ENCODE measurements around the gene B4GALNT1.
"Not testable (repeated sequence)": the region's sequence is repeated elsewhere in the genome, so short reads cannot be mapped to it uniquely, and the experiment has no call there.

Gene B4GALNT1

GRCh38 chr12:57632958-57633840, at the start of gene B4GALNT1:
TSS of gene B4GALNT1 (minus strand) at chr12:57633201. CDS start at chr12:57632132, 1,069 bp downstream.
- peak; percentile 57 for DNase-seq

- no peak for DNase-seq
Observed at GRCh38 chr12:57679697-57680096, 46.7 kb upstream of the B4GALNT1 start.

- not testable (repeated sequence) for DNase-seq
Observed at GRCh38 chr12:57677947-57678346, 44.9 kb upstream of the B4GALNT1 start.

GRCh38 chr12:57674691-57675090, 41.7 kb upstream of the B4GALNT1 start:
- no peak for DNase-seq

- DNase-seq = no peak
Observed at GRCh38 chr12:57672801-57673200, 39.8 kb upstream of the B4GALNT1 start.

GRCh38 chr12:57671811-57672210, 38.8 kb upstream of the B4GALNT1 start:
- DNase-seq = not testable (repeated sequence)

GRCh38 chr12:57669691-57670090, 36.7 kb upstream of the B4GALNT1 start:
- not testable (repeated sequence) for DNase-seq

- DNase-seq = no peak
Observed at GRCh38 chr12:57666897-57667296, 33.9 kb upstream of the B4GALNT1 start.

- DNase-seq = not testable (repeated sequence)
Observed at GRCh38 chr12:57665066-57665820, 32.2 kb upstream of the B4GALNT1 start.

- no peak for DNase-seq
Observed at GRCh38 chr12:57661376-57661775, 28.4 kb upstream of the B4GALNT1 start.

- DNase-seq = no peak
Observed at GRCh38 chr12:57658890-57659289, 25.9 kb upstream of the B4GALNT1 start.

GRCh38 chr12:57657744-57658143, 24.7 kb upstream of the B4GALNT1 start:
- no peak for DNase-seq

GRCh38 chr12:57656408-57656807, 23.4 kb upstream of the B4GALNT1 start:
- not testable (repeated sequence) for DNase-seq

GRCh38 chr12:57655541-57656240, 22.7 kb upstream of the B4GALNT1 start:
- DNase-seq = no peak

- no peak for DNase-seq
Observed at GRCh38 chr12:57654042-57654441, 21.0 kb upstream of the B4GALNT1 start.

- not testable (repeated sequence) for DNase-seq
Observed at GRCh38 chr12:57646659-57647049, 13.7 kb upstream of the B4GALNT1 start.

GRCh38 chr12:57645990-57646658, 13.1 kb upstream of the B4GALNT1 start:
- not testable (repeated sequence) for DNase-seq

GRCh38 chr12:57641699-57642442, 8.9 kb upstream of the B4GALNT1 start:
- no peak for DNase-seq

GRCh38 chr12:57640175-57641042, 7.4 kb upstream of the B4GALNT1 start:
- DNase-seq = no peak

- DNase-seq = no peak
Observed at GRCh38 chr12:57638096-57638495, 5.1 kb upstream of the B4GALNT1 start.

- no peak for DNase-seq
Observed at GRCh38 chr12:57637364-57637763, 4.4 kb upstream of the B4GALNT1 start.
